Hematopoietic multipotent progenitor cell treated with erythropoietin and hydrocortisone succinate and interleukin-3 and kit ligand, for 6 days (in vitro differentiated cells): ENCODE data around the gene SLC25A41.
"Not testable (repeated sequence)": the region's sequence is repeated elsewhere in the genome, so short reads cannot be mapped to it uniquely, and the experiment has no call there.

Experiments
- DNase-seq: peaks from one replicate; pipeline ENCODE4 v3.0.0-alpha.2; 2015

The SLC25A41 gene

DNA sequence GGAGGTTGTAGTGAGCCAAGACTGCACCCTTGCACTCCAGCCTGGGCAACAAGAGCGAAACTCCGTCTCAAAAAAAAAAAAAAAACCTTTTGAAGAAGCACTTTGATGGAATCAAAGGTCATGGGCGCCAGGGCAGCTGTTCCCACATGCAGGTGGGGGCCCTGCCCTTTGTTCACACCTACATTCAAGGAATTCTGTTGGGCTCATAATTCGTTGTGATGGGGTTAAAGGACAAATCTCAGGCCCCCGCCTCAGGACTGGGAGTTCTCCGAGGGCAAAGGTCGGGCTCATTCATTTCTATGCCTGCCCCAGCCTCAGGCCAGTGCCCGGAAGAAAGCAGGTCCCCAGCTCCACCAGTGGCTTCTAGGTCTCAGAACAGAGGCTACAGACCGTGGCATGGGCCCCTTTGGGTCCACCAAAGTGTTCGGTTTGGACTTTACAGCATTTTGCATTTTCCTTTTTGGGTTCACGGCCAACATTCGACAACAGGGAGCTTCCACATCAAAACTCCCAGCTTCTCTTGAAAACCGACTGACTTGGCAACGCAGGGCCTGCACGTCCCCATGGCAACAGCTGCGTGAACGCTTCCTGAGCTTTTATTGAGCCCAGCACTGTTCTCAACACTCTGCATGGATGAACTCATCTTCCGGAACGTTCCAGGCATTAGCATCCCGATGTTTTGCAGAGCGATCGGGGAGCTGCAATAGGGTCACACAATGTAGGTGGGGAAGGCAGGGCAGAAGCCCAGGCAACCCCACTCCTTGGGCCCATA, 30.5 kb downstream of the SLC25A41 start:
- DNase-seq: no peak

- DNase-seq: no peak
Observed at GRCh38 chr19:6402058-6402457, 31.5 kb downstream of the SLC25A41 start.

DNA sequence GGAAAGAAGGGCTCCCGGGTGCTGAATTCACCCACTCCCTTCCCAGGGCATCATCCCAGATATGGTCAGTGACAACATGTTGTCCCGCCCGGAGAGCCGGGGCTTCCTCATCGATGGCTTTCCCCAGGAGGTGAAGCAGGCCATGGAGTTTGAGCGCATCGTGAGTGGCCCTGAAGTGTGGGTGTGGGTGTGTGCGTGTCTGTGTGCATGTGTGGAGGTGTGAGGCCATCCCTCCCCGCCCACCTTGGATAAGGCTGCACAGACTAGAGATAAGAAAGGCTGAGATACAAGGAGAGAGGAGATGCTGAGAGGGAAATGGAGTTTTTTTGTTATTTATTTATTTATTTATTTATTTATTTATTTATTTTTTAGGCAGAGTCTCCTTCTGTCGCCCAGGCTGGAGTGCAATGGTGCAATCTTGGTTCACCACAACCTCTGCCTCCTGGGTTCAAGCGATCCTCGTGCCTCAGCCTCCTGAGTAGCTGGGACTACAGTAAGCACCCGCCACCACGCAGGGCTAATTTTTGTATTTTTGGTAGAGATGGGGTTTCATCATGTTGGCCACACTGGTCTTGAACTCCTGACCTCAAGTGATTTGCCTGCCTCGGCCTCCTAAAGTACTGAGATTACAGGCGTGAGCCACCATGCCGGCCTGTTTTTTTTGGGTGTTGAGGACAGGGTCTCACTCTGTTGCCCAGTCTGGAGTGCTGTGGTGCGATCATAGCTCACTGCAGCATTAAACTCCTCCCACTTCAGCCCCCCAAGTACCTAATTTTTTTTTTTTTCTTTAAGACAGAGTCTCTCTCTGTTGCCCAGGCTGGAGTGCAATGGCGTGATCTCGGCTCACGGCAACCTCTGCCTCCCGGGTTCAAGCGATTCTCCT, 33.3 kb downstream of the SLC25A41 start:
- not testable (repeated sequence) for DNase-seq

DNA sequence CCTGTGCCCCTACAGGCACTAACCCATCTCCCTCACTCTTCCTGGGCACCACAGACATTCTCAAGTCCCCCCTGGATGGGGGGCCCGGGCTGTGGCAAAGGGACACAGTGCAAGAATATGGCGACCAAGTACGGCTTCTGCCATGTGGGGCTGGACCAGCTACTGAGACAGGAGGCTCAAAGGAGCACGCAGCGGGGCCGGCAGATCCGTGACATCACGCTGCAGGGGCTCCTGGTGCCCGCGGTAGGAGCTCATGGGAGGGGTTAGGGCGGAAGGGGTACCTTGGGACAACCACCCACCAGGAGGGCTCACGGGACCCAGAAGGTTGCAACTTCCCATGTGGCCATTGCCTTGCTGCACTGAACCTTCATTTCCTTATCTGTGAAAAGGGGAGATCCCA, 37.3 kb downstream of the SLC25A41 start:
- DNase-seq: no peak

- DNase-seq: no peak
Observed at GRCh38 chr19:6394831-6395230, 38.7 kb downstream of the SLC25A41 start.

- DNase-seq: no peak
Observed at GRCh38 chr19:6393983-6394412, 39.6 kb downstream of the SLC25A41 start.

DNA sequence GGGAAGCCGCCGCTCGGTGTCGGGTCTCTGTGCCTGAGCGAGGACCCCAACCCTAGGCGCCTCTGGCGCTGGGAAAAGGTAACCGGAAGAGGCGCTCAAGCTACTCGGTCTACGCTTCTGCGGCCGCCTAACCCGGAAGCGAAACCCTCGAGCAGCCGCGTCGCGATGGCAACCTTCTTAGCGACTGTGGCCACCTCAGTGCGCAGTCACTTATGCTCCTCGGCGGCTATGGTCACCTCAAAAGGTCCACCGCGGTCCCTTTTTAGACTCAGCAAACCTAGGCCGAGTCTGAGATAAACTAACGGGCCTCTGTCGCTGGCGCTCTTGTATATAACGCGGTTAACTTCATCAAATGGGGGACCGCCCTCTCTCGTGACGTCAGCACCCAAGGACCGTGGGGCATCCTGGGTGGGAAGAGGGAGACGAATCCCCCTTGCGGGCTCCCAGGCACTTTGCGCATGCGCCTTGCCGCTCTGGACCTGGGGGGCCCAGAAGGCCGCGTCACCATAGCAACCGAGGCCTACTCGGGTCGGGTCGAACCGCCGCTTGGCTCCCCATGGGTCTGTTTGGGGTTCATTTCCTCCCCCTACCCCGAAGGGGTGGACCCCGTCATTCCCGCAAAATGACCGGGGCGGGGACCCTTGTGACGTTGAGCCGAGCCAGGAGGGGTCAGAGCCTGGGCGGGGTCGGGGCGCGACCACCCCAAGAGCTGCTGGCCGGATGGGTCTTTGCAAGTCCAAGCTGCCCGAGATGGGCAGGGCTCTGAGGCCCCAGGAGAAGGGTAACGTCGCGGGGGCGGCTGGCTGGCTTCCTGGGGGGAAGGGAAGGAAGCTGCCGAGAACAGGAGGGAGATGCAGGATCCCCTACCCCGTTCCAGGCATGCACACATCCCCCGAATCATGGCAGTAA, 40.2 kb downstream of the SLC25A41 start, which contains the start of gene GTF2F1:
GTF2F1 (minus strand) TSS at position 91 of the 909 bp plus-strand sequence. CDS start 169 bp downstream, outside the sequence.
- DNase-seq: peak; percentile 98

GRCh38 chr19:6392221-6393073, 41.1 kb downstream of the SLC25A41 start:
- DNase-seq: no peak

- no peak for DNase-seq
Observed at GRCh38 chr19:6387372-6387771, 46.2 kb downstream of the SLC25A41 start.

DNA sequence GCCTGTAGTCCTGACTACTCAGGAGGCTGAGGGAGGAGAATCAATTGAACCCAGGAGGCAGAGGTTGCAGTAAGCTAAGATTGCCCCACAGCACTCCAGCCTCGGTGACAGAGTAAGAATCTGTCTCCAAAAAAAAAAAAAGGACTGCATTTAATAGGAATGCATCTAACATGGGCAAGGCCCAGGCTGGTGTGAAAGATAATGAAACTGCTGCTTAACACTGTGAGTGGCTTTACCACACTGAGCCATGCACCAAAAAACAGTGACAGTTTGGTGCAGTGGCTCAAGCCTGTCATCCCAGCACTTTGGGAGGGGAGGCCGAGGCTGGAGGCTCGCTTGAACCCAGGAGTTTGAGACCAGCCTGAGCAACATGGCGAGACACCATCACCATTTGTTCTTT, 49.2 kb downstream of the SLC25A41 start:
- DNase-seq: peak; percentile 58

- no peak for DNase-seq
Observed at GRCh38 chr19:6383188-6383587, 50.4 kb downstream of the SLC25A41 start.

GRCh38 chr19:6381030-6381750, 52.4 kb downstream of the SLC25A41 start:
- DNase-seq: no peak

GRCh38 chr19:6379744-6380143, 53.8 kb downstream of the SLC25A41 start:
- DNase-seq: no peak

- no peak for DNase-seq
Observed at GRCh38 chr19:6378486-6378885, 55.1 kb downstream of the SLC25A41 start.

- no peak for DNase-seq
Observed at GRCh38 chr19:6378041-6378440, 55.5 kb downstream of the SLC25A41 start.

GRCh38 chr19:6376512-6377190, 56.9 kb downstream of the SLC25A41 start:
- DNase-seq: no peak
